ENCODE measurements around the gene MTX1. TPM values are rescaled to one million over a fixed set of nuclear protein-coding genes. Genes with fewer than 3 reads are reported as not detected.
A peak's percentile ranks its signal among the peaks of the same experiment; 100 is the strongest.

Gene MTX1
- total RNA-seq, 3 donors from 2014 or later (not counting 1 experiment from before 2014, with no cell fraction given) = 22.3 to 28.5 (median 27.9) TPM

GRCh38 chr1:155177918-155178281 lies 30.6 kb upstream of the MTX1 start:
- Mint-ChIP-seq H3K36me3 (no peaks in the 10 kb centered on the region), H3K27me3 (ENCODE audit: low read depth in 2 of 2) (peaks cover 0 to 5% of the 10 kb centered on the region in 2 donors), H3K4me3 (no peak overlapping the region), H3K27ac (no peak overlapping the region), H3K9me3 (no peaks in the 10 kb centered on the region), H3K4me1 (peaks cover 18 to 30% of the 10 kb centered on the region in 2 donors)
- Histone ChIP-seq H3K36me3 (ENCODE audit: control insufficient read depth, insufficient read depth, low read length) (peaks cover 2% of the 10 kb centered on the region), H3K4me1 (ENCODE audit: control insufficient read depth, insufficient read depth, low read length) (peaks cover 24% of the 10 kb centered on the region), H3K4me3 (ENCODE audit: low read length) (no peak overlapping the region), H3K27me3 (ENCODE audit: control insufficient read depth, insufficient read depth, low read length) (no peaks in the 10 kb centered on the region), H3K9me3 (ENCODE audit: control insufficient read depth, insufficient read depth, low read length) (no peaks in the 10 kb centered on the region), H3K27ac (ENCODE audit: low read length) (no peak overlapping the region)
- intact Hi-C loops (cut with micrococcal nuclease) = loop anchor here (5.0 kb wide), 2 partner anchors 49 to 414 kb away; no protein-coding TSS in a partner anchor
- WGBS (ENCODE audit: insufficient coverage) = 98% methylated on average over 9 of the region's 9 CpGs
- TF ChIP-seq CTCF (IDR thresholded peaks at IDR 0.05) = no peak
- DNase-seq (no peak), ATAC-seq (no peak)

GRCh38 chr1:155178441-155179111 lies 29.9 kb upstream of the MTX1 start:
- Histone ChIP-seq H3K9me3 (ENCODE audit: control insufficient read depth, insufficient read depth, low read length) (no peaks in the 10 kb centered on the region), H3K4me3 (ENCODE audit: low read length) (no peak overlapping the region), H3K4me1 (ENCODE audit: control insufficient read depth, insufficient read depth, low read length) (peaks cover 20% of the 10 kb centered on the region), H3K36me3 (ENCODE audit: control insufficient read depth, insufficient read depth, low read length) (peaks cover 2% of the 10 kb centered on the region), H3K27me3 (ENCODE audit: control insufficient read depth, insufficient read depth, low read length) (no peaks in the 10 kb centered on the region), H3K27ac (ENCODE audit: low read length) (no peak overlapping the region)
- 91% methylated on average over 29 of the region's 30 CpGs for WGBS (ENCODE audit: insufficient coverage)
- Mint-ChIP-seq H3K9me3 (no peaks in the 10 kb centered on the region), H3K27ac (peak overlapping the region in 1 of 2 donors; percentile 25), H3K4me1 (peaks cover 12 to 23% of the 10 kb centered on the region in 2 donors), H3K27me3 (ENCODE audit: low read depth in 2 of 2) (peaks cover 0 to 5% of the 10 kb centered on the region in 2 donors), H3K4me3 (no peak overlapping the region), H3K36me3 (no peaks in the 10 kb centered on the region)
- intact Hi-C loops (cut with micrococcal nuclease) = loop anchor here (5.0 kb wide), 2 partner anchors 49 to 414 kb away; no protein-coding TSS in a partner anchor
- DNase-seq (no peak), ATAC-seq (no peak)
- no peak for TF ChIP-seq CTCF (IDR thresholded peaks at IDR 0.05)

GRCh38 chr1:155179112-155180031 lies 29.1 kb upstream of the MTX1 start:
- no peak overlapping the region for H3K4me3 ChIP-seq (ENCODE audit: low read length)
- Mint-ChIP-seq H3K9me3 (no peaks in the 10 kb centered on the region), H3K27me3 (ENCODE audit: low read depth in 2 of 2) (no peaks in the 10 kb centered on the region), H3K36me3 (no peaks in the 10 kb centered on the region), H3K27ac (peak overlapping the region in 1 of 2 donors; percentile 25), H3K4me3 (no peak overlapping the region), H3K4me1 (peaks cover 10 to 16% of the 10 kb centered on the region in 2 donors)
- H3K27me3 ChIP-seq (ENCODE audit: control insufficient read depth, insufficient read depth, low read length) = no peaks in the 10 kb centered on the region
- intact Hi-C loops (cut with micrococcal nuclease) = loop anchor here (5.0 kb wide), 2 partner anchors 48 to 413 kb away; no protein-coding TSS in a partner anchor
- no peak for ATAC-seq
- no peak for DNase-seq
- no peaks in the 10 kb centered on the region for H3K9me3 ChIP-seq (ENCODE audit: control insufficient read depth, insufficient read depth, low read length)
- H3K36me3 ChIP-seq (ENCODE audit: control insufficient read depth, insufficient read depth, low read length) = peaks cover 2% of the 10 kb centered on the region
- H3K4me1 ChIP-seq (ENCODE audit: control insufficient read depth, insufficient read depth, low read length) = peaks cover 15% of the 10 kb centered on the region
- TF ChIP-seq CTCF (IDR thresholded peaks at IDR 0.05) = no peak
- 96% methylated on average over 31 of the region's 31 CpGs for WGBS (ENCODE audit: insufficient coverage)
- no peak overlapping the region for H3K27ac ChIP-seq (ENCODE audit: low read length)

All from natural killer cell (primary cell).